Measurements from ENCODE around the gene PTF1A.
"Not testable (repeated sequence)": the region's sequence is repeated elsewhere in the genome, so short reads cannot be mapped to it uniquely, and the experiment has no call there.

PTF1A gene

DNA sequence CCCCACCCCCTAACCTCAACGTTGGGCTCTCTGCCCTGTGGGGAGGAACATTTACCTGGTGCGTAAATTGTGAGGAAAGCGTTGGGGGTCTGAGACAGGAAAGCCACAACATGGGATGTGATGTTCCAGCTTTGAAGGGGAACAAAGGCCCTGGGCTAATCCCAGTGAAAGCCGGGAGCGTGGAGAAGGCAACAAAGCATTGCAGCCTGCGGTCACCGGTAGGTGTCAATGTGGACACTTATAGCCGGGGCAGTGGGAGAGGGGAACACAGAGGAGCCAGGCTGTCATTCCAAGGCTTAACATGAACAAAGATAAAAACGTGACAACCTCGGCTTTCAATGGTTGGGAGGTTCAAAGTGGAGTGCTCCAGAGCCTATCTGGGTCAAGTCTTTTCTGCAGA is 12.7 kb downstream of the PTF1A start:
- TF ChIP-seq, protein P1, sequence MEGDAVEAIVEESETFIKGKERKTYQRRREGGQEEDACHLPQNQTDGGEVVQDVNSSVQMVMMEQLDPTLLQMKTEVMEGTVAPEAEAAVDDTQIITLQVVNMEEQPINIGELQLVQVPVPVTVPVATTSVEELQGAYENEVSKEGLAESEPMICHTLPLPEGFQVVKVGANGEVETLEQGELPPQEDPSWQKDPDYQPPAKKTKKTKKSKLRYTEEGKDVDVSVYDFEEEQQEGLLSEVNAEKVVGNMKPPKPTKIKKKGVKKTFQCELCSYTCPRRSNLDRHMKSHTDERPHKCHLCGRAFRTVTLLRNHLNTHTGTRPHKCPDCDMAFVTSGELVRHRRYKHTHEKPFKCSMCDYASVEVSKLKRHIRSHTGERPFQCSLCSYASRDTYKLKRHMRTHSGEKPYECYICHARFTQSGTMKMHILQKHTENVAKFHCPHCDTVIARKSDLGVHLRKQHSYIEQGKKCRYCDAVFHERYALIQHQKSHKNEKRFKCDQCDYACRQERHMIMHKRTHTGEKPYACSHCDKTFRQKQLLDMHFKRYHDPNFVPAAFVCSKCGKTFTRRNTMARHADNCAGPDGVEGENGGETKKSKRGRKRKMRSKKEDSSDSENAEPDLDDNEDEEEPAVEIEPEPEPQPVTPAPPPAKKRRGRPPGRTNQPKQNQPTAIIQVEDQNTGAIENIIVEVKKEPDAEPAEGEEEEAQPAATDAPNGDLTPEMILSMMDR (IDR thresholded peaks at IDR 0.05; ENCODE audit: low read depth, low read length, missing control alignments) = no peak
- H3K4me3 ChIP-seq (ENCODE audit: low read depth, low read length) = no peak overlapping the region
- no peak for DNase-seq (ENCODE audit: low read depth)

DNA sequence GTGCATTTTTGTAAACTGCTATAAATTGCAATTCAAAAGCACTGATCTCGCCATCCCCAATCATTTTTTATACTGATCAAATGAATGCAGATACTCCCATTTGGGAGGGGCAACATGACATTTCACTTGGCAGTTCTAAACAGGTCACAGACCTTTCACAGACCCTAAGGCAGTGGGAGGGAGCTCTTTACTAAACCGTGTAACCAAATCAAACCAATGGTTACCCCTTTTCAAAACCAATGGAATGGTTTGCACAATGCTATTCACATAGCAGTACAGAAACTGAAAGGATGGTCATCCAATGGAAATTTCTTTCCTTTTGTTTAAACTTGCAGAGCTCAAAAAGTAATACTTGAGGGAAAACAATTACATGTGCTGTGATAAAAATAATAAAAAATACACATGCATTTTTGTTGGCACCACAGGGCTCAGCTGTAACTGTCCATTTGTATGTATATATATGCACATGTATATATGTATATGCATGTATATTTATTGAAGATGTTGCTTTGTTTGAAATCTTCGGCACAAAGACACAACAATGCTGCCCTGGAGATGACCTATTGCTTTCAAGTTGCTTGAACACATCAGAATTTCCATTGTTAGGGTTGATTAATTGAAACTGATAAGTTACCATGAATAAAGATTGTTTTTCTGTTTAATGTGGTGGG is 14.0 kb downstream of the PTF1A start:
- H3K4me3 ChIP-seq (ENCODE audit: low read depth, low read length) = no peak overlapping the region
- DNase-seq (ENCODE audit: low read depth) = no peak
- TF ChIP-seq, protein P1 (IDR thresholded peaks at IDR 0.05; ENCODE audit: low read depth, low read length, missing control alignments) = no peak

DNA sequence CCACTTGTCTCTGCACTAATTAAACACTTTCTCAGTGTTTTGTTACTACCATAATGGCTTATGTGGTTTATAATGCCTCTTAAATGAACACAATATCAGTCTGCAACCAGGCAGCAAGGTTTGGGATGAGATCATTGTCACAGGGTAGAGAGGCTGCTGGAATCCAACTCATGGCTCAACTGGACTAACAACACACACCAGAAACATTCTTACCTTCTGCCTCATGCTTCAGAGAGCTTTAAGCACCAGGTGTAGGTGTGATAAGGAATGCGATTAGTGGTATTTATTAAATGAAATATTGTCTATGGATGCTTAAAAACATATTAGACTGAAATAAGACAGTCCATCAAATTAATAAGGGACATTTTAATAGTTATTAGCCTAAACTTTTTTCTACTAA is 25.4 kb downstream of the PTF1A start:
- no peak overlapping the region for H3K4me3 ChIP-seq (ENCODE audit: low read depth, low read length)
- TF ChIP-seq, protein P1 (IDR thresholded peaks at IDR 0.05; ENCODE audit: low read depth, low read length, missing control alignments) = no peak
- no peak for DNase-seq (ENCODE audit: low read depth)

DNA sequence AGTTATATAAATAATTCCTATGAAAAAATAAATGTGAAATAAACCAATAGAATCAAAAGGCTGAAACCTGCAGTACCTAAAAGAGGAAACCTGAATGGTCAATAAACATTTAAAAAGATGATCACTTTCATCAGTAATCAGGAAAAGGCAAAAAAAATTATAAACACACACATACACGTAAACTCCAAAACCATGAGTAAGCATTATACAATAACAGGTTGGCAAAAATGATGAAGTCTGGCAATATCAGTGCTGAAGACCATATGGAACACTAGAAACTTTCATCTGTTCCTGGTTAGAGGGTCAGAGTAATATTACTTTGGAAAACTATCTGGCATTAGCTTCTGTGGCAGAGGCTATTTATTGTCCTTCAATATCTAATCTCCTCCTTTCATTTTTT is 38.5 kb downstream of the PTF1A start:
- no peak overlapping the region for H3K4me3 ChIP-seq (ENCODE audit: low read depth, low read length)
- TF ChIP-seq, protein P1 (IDR thresholded peaks at IDR 0.05; ENCODE audit: low read depth, low read length, missing control alignments) = no peak
- DNase-seq (ENCODE audit: low read depth) = no peak

DNA sequence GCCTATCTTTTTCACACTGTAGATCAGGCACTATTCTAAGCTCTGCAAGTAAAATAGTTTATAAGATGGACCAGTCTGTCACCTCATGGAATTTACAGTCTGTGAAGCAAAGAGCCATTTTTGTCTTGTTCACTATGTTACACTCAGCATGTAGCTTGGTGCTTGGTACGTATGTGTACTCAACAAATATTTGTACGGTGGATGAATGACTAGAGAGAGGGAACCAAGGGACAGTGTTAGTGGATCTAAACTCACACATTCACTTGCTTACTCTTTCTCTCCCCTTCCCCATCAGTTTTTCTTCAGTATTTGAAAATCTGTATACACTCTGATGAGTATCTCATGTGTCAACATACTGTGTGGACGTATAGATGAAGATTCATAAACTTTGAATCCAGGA is 45.9 kb downstream of the PTF1A start:
- DNase-seq (ENCODE audit: low read depth) = no peak
- TF ChIP-seq, protein P1 (IDR thresholded peaks at IDR 0.05; ENCODE audit: low read depth, low read length, missing control alignments) = no peak
- no peak overlapping the region for H3K4me3 ChIP-seq (ENCODE audit: low read depth, low read length)

DNA sequence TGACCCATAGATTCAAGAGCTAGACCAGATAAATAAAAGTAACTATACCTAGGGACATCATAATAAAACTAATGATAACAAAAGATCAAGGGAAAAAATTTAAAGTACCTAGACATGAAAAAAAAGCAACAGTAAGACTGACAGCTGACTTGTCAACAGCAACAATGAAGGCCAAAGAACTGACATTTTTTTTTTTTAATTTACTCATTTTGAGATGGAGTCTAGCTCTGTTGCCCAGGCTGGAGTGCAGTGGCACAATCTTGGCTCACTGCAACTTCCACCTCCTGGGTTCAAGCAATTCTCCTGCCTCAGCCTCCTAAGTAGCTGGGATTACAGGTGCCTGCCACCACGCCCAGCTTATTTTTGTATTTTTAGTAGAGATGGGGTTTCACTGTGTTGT is 49.7 kb downstream of the PTF1A start:
- not testable (repeated sequence) for DNase-seq (ENCODE audit: low read depth)

More for the DNA sequence above, 49.7 kb downstream of the PTF1A start:
- H3K4me3 ChIP-seq (ENCODE audit: low read depth, low read length) = not testable (repeated sequence)
